Left lung (tissue), 10 donors: ENCODE data around the gene DNMT3B. TPM values are rescaled to one million over a fixed set of nuclear protein-coding genes. Genes with fewer than 3 reads are reported as not detected.
"Not testable (repeated sequence)": the region's sequence is repeated elsewhere in the genome, so short reads cannot be mapped to it uniquely, and the experiment has no call there.

Experiments
- ATAC-seq: fragments of 200-7000 bp; cut with Tn5 transposase; one replicate; pipeline ENCODE4 v1.9.1; 2020; ENCODE audit warnings: moderate library complexity
- DNase-seq, 4 donors: peaks; one replicate each; pipeline ENCODE4 v3.0.0-alpha.2; 2013 to 2020
- H3K27ac ChIP-seq, 2 donors: fragments of 200-600 bp; sonication (generic) in 1 of 2; one replicate each; pipeline versions ENCODE4 v1.5.0 to v1.8.0; 2020 to 2021
- H3K27me3 ChIP-seq, 2 donors: fragments of 200-600 bp; sonication (generic) in 1 of 2; one replicate each; pipeline versions ENCODE4 v1.5.0 to v1.8.0; 2020 to 2021
- H3K36me3 ChIP-seq, 2 donors: fragments of 200-600 bp; sonication (generic) in 1 of 2; one replicate each; pipeline versions ENCODE4 v1.5.0 to v1.8.0; 2020 to 2021
- H3K4me1 ChIP-seq, 2 donors: fragments of 200-600 bp; one replicate each; pipeline ENCODE4 v1.8.0; 2021
- H3K4me3 ChIP-seq, 2 donors: fragments of 200-600 bp; sonication (generic) in 1 of 2; one replicate each; pipeline versions ENCODE4 v1.5.0 to v1.8.0; 2020 to 2021; ENCODE audit warnings: mild to moderate bottlenecking in 1 of 2
- H3K9me3 ChIP-seq, 2 donors: fragments of 200-600 bp; sonication (generic) in 1 of 2; one replicate each; pipeline versions ENCODE4 v1.5.0 to v1.8.0; 2020 to 2021
- CTCF ChIP-seq, 2 donors: fragments of 200-600 bp; sonication (generic) in 1 of 2; IDR thresholded peaks; one replicate each; pipeline versions ENCODE4 v1.5.0 to v1.8.0; 2021; ENCODE audit warnings: antibody characterized with exemption in 2 of 2
- intact Hi-C, 2 donors: fragments of 100-400 bp; cut with DNase I; formaldehyde crosslinking; loops; one replicate each; pipeline versions ENCODE4 v1.11.2 to v1.14.2; 2022
- polyA plus RNA-seq, 6 donors: library from polyadenylated mRNA; unstranded; fragments of 120-200 nt; gene quantifications; one replicate each; pipeline ENCODE4 v1.2.1, GENCODE V29; 2013; ENCODE audit not compliant: insufficient read length in 6 of 6
- total RNA-seq, 2 donors: library from RNA; stranded (reverse); fragmentation: NEBNext Ultra II Directional; extraction: Animal tissue kit (Norgen Biotek cat#: 25700); gene quantifications; one replicate each; pipeline ENCODE4 v1.2.1, GENCODE V29; 2021
- donor health status: DM: no; HTN: yes; CAD: no.
- donor health status: DM: no; HTN: no; CAD: no.

The DNMT3B gene
- total and polyA plus RNA-seq, 8 donors = 0.86 to 8.3 (median 6.4) TPM

DNA sequence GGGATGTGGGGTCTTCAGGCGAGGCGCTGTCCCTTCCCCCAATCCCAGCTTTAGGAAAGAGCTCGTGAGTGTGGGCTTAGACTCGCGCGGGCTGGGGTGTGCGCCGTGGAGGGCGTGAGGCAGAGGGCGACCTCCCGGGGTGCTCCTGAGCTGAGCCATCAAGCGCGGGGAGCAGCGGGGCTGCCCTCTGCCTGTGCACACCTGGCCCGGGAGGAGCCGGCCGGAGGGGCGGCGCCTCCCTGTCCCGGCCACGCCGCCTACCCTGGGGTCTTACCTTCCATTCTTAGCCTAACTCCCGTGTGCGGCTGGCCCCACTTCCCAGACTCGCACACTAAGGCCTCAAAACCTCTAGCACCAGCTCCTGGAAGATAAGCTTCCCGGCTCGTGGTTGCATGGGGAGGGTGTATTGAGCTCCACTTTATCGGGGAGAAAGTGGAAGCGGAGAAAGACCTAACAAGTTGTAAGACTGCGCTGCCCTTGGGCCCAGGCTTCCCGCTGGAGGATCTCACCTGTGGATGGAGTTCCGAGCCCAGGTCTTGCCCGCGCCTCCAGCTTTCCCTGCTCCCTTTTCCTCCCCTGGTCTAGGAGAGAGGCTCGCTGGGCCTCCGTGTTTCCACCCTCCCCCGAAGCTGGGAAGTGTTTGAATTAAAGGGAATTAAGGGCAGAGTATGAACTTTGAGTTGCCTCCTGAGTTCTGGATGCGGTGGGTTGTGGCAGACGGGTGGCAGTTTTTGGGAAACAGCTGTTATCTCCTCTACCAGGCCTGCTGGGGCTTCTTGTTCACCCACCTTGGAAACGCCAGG lies 1.2 kb downstream of the DNMT3B start:
- DNase-seq (no peak), ATAC-seq (peak; percentile 38)
- TF ChIP-seq CTCF (IDR thresholded peaks at IDR 0.05) = no peak
- no peaks in the 10 kb centered on the region for H3K36me3 ChIP-seq
- peaks cover 0 to 17% of the 10 kb centered on the region in 2 donors for H3K27me3 ChIP-seq
- no peaks in the 10 kb centered on the region for H3K9me3 ChIP-seq
- H3K4me1 ChIP-seq = peaks cover 8 to 26% of the 10 kb centered on the region in 2 donors
- H3K4me3 ChIP-seq = peak overlapping the region; percentile 58 to 78
- H3K27ac ChIP-seq = no peak overlapping the region
- intact Hi-C loops = no loop called here

DNA sequence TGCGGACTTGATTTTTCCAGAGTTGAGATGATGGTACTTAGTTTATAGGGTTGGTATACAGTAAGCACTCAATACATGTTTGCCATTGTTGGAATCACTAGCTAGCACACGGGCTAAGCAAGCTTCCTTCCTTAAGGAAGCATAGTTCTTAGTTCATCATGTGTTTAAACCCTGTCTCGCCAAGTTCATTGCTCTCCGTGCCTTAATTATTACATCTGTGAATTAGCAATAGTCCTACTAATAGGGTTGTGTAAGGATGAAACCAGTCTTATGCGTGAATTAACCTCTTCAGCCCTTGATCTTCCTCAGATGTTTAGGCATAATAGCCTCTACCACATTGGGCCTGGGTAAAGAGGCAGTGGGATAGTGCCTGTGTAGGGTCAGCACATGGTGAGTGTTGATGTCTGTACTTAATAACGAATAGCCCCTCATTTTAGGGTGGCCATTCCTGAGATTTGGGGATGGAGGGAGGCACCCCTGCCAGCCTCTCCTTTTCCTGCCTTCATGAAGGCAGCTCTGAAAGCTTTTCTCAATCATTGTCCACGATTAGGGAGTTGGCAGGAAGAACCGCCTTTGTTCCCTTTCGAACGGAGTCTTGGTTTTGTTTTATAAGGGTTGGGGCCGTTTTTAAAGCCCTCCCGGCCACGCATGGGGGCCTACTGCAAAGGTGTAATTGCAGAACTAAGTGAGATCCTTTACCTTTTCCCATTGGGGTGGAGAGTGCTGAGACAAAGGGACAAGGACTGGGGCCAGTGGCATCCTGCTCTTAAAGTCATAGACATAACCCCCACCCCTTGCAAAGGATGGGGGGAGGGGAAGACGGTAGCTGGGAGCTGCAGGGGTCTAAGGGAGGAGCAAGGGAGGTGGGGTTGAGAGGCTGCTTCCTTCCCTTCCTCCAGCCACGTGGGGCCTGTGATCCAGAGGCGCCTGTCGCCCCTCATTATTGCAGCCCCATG lies 2.1 kb downstream of the DNMT3B start:
- ATAC-seq (no peak), DNase-seq (no peak)
- intact Hi-C loops = no loop called here
- no peak for TF ChIP-seq CTCF (IDR thresholded peaks at IDR 0.05)
- H3K27me3 ChIP-seq = peaks cover 0 to 17% of the 10 kb centered on the region in 2 donors
- H3K36me3 ChIP-seq = no peaks in the 10 kb centered on the region
- H3K4me3 ChIP-seq = no peak overlapping the region
- H3K4me1 ChIP-seq = peaks cover 8 to 26% of the 10 kb centered on the region in 2 donors
- no peak overlapping the region for H3K27ac ChIP-seq
- no peaks in the 10 kb centered on the region for H3K9me3 ChIP-seq

DNA sequence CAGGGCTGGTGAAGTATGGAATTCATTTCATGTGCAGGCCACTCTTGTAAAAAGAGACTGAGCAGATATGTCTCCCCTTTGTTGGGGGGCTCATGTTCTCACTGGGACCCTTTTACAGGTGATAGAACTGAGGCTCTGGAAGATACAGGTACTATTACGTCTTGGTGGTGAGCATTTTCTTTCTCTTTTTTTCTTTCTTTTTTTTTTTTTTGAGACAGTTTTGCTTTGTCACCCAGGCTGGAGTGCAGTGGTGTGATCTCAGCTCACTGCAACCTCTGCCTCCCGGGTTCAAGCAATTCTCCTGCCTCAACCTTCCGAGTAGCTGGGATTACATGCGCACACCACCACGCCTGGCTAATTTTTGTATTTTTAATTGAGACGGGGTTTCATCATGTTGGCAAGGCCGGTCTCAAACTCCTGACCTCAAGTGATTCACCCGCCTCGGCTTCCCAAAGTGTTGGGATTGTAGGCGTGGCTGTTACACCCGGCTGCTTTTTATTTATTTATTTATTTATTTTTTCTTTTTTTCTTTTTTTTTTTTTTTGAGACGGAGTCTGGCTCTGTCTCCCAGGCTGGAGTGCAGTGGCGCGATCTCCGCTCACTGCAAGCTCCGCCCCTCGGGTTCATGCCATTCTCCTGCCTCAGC lies 3.2 kb downstream of the DNMT3B start:
- H3K27ac ChIP-seq, H3K9me3 ChIP-seq, H3K4me3 ChIP-seq, DNase-seq, intact Hi-C loops, H3K36me3 ChIP-seq, ATAC-seq: not testable (repeated sequence)
- peaks cover 8 to 26% of the 10 kb centered on the region in 2 donors for H3K4me1 ChIP-seq
- peaks cover 0 to 17% of the 10 kb centered on the region in 2 donors for H3K27me3 ChIP-seq

- no peaks in the 10 kb centered on the region for H3K9me3 ChIP-seq
- H3K4me1 ChIP-seq = peaks cover 8 to 16% of the 10 kb centered on the region in 2 donors
- ATAC-seq (no peak), DNase-seq (no peak)
- H3K36me3 ChIP-seq = no peaks in the 10 kb centered on the region
- intact Hi-C loops = no loop called here
- no peak overlapping the region for H3K27ac ChIP-seq
- no peak overlapping the region for H3K4me3 ChIP-seq
- peaks cover 0 to 17% of the 10 kb centered on the region in 2 donors for H3K27me3 ChIP-seq
- no peak for TF ChIP-seq CTCF (IDR thresholded peaks at IDR 0.05)
These were observed 5.4 kb downstream of the DNMT3B start for GRCh38 chr20:32767418-32768198.

DNA sequence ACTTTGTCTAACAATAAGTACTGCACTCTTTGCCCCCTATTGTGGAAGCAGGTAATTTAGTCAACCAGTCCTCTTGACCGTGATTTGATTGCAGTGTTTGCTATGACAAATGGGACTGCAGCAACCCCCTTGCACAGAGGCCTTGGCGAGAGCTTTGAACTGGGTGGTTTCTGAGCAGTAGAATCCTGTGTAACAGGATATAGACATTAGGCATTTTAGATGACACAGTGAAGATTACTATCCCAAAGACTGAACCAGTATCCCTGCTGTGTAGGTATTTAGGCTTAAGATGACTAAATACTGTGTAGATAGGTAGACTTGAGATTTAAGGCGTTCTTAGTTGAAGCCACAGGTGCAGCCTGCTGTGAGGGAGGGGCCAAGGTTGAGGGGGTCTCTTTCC lies 9.9 kb downstream of the DNMT3B start:
- ATAC-seq = no peak
- TF ChIP-seq CTCF (IDR thresholded peaks at IDR 0.05) = no peak
- Histone ChIP-seq H3K27me3 (no peaks in the 10 kb centered on the region), H3K27ac (no peak overlapping the region), H3K4me1 (peaks cover 0 to 1% of the 10 kb centered on the region in 2 donors), H3K4me3 (no peak overlapping the region), H3K36me3 (no peaks in the 10 kb centered on the region), H3K9me3 (no peaks in the 10 kb centered on the region)
- intact Hi-C loops = no loop called here
- DNase-seq = no peak
